ENCODE results near the gene SNX1.

DNA sequence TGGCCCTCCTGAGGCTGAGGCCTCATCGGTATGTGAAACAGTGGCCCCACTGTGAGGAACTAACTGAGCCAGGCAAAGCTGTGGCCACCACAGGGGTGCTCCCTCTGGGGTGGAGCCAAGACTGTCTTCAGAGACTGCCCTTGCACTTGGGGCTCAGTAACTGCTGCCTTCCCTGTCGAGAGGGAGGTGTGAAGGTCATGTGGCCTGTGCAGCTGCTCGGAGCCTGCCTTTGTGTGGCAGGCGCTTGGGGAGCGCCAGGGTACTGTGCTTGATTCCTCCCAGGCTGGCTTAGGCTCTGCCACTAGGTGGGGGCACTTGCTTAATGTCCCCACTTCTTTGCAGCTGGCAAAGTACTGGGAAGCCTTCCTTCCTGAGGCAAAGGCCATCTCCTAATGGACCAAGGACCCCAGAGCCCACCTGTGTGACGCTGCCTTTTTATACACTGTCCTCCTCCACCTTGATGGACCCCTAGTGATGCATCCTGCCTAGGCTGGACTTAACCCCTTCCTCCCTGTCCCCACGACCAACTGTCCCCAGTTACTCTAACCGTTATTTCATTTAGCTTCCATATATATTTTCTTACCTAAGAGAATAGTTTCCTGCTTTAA is 41.5 kb downstream of the SNX1 start:
- no peak for TF ChIP-seq EZH2 (IDR thresholded peaks at IDR 0.05; ENCODE audit: borderline replicate concordance, low read depth, low read length, poor library complexity, severe bottlenecking)
- TF ChIP-seq, protein P1, sequence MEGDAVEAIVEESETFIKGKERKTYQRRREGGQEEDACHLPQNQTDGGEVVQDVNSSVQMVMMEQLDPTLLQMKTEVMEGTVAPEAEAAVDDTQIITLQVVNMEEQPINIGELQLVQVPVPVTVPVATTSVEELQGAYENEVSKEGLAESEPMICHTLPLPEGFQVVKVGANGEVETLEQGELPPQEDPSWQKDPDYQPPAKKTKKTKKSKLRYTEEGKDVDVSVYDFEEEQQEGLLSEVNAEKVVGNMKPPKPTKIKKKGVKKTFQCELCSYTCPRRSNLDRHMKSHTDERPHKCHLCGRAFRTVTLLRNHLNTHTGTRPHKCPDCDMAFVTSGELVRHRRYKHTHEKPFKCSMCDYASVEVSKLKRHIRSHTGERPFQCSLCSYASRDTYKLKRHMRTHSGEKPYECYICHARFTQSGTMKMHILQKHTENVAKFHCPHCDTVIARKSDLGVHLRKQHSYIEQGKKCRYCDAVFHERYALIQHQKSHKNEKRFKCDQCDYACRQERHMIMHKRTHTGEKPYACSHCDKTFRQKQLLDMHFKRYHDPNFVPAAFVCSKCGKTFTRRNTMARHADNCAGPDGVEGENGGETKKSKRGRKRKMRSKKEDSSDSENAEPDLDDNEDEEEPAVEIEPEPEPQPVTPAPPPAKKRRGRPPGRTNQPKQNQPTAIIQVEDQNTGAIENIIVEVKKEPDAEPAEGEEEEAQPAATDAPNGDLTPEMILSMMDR (conservative IDR thresholded peaks at IDR 0.05; ENCODE audit: low read depth, low read length): no peak

All from A673 (cell line).